Mucosa of descending colon (tissue), 3 donors: ENCODE results near the gene VWA2. TPM values are rescaled to one million over a fixed set of nuclear protein-coding genes. Genes with fewer than 3 reads are reported as not detected.

Source experiments
- ATAC-seq: fragments of 200-7000 bp; cut with Tn5 transposase; one replicate; pipeline ENCODE4 v1.9.1; 2020; ENCODE audit warnings: mild to moderate bottlenecking, moderate library complexity
- DNase-seq, 3 donors: peaks; one replicate each; pipeline ENCODE4 v3.0.0-alpha.2; 2020
- H3K36me3 ChIP-seq: fragments of 200-600 bp; one replicate; pipeline ENCODE4 v1.8.0; 2021; ENCODE audit warnings: low read depth, mild to moderate bottlenecking
- H3K4me1 ChIP-seq: fragments of 200-600 bp; one replicate; pipeline ENCODE4 v1.8.0; 2021; ENCODE audit warnings: low read depth, mild to moderate bottlenecking
- H3K4me3 ChIP-seq: fragments of 200-600 bp; one replicate; pipeline ENCODE4 v1.8.0; 2021; ENCODE audit warnings: mild to moderate bottlenecking
- H3K9me3 ChIP-seq: fragments of 200-600 bp; one replicate; pipeline ENCODE4 v1.8.0; 2021; ENCODE audit warnings: mild to moderate bottlenecking
- intact Hi-C, 2 donors: fragments of 100-400 bp; cut with DNase I in 1 of 2; cut with micrococcal nuclease in 1 of 2; formaldehyde crosslinking; loops; one replicate each; pipeline versions ENCODE4 v1.11.0 to v1.11.1; 2022; cut with DNase I, micrococcal nuclease
- total RNA-seq, 3 donors: library from RNA; stranded (reverse); fragmentation: NEBNext Ultra II Directional in 2 of 3; extraction: Animal tissue kit (Norgen Biotek cat#: 25700) in 2 of 3; gene quantifications; one replicate each; pipeline versions ENCODE4 v1.2.1 to v1.2.4, GENCODE V29; 2021 to 2023
- TF ChIP-seq, protein P1 (sequence below): fragments of 200-600 bp; IDR thresholded peaks from one replicate; pipeline ENCODE4 v1.8.0; 2022; ENCODE audit warnings: antibody characterized with exemption, mild to moderate bottlenecking
- donor health status: DM: no; HTN: no; CAD: no; lungs with moderate emphysema.
- donor health status: DM: no; HTN: no; CAD: no.
- donor health status: DM: no; HTN: yes; CAD: no.

The VWA2 gene
- total RNA-seq, 3 donors from 2014 or later, result 0.47 to 3.2 (median 1.9) TPM

DNA sequence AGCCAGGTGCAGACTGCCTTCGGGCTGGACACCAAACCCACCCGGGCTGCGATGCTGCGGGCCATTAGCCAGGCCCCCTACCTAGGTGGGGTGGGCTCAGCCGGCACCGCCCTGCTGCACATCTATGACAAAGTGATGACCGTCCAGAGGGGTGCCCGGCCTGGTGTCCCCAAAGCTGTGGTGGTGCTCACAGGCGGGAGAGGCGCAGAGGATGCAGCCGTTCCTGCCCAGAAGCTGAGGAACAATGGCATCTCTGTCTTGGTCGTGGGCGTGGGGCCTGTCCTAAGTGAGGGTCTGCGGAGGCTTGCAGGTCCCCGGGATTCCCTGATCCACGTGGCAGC is 50.0 kb downstream of the VWA2 start:
- TF ChIP-seq, protein P1, sequence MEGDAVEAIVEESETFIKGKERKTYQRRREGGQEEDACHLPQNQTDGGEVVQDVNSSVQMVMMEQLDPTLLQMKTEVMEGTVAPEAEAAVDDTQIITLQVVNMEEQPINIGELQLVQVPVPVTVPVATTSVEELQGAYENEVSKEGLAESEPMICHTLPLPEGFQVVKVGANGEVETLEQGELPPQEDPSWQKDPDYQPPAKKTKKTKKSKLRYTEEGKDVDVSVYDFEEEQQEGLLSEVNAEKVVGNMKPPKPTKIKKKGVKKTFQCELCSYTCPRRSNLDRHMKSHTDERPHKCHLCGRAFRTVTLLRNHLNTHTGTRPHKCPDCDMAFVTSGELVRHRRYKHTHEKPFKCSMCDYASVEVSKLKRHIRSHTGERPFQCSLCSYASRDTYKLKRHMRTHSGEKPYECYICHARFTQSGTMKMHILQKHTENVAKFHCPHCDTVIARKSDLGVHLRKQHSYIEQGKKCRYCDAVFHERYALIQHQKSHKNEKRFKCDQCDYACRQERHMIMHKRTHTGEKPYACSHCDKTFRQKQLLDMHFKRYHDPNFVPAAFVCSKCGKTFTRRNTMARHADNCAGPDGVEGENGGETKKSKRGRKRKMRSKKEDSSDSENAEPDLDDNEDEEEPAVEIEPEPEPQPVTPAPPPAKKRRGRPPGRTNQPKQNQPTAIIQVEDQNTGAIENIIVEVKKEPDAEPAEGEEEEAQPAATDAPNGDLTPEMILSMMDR, result no peak
- no peaks in the 10 kb centered on the region for H3K9me3 ChIP-seq
- no peaks in the 10 kb centered on the region for H3K4me1 ChIP-seq
- intact Hi-C loops, result no loop called here
- no peaks in the 10 kb centered on the region for H3K36me3 ChIP-seq
- DNase-seq, result no peak
- ATAC-seq, result no peak
- no peak overlapping the region for H3K4me3 ChIP-seq

- H3K4me3 ChIP-seq, result no peak overlapping the region
- intact Hi-C loops, result no loop called here
- TF ChIP-seq, protein P1, result no peak
- no peak for DNase-seq
- H3K9me3 ChIP-seq, result peaks cover 4% of the 10 kb centered on the region
- ATAC-seq, result no peak
- no peaks in the 10 kb centered on the region for H3K36me3 ChIP-seq
- H3K4me1 ChIP-seq, result no peaks in the 10 kb centered on the region
Measured at GRCh38 chr10:114290038-114290437, 51.0 kb downstream of the VWA2 start.

DNA sequence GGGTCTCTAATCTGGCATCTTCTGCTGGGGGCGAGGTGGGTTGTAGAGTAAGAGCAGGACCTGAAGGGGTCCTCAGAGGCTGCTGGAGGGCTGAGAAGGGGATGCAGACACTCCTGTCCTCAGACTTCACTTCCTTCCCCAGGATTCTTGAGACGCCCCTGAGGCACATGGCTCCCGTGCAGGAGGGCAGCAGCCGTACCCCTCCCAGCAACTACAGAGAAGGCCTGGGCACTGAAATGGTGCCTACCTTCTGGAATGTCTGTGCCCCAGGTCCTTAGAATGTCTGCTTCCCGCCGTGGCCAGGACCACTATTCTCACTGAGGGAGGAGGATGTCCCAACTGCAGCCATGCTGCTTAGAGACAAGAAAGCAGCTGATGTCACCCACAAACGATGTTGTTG is 52.0 kb downstream of the VWA2 start:
- DNase-seq, result no peak
- peaks cover 14% of the 10 kb centered on the region for H3K9me3 ChIP-seq
- intact Hi-C loops, result no loop called here
- TF ChIP-seq, protein P1, result no peak
- H3K4me3 ChIP-seq, result no peak overlapping the region
- H3K36me3 ChIP-seq, result no peaks in the 10 kb centered on the region
- no peak for ATAC-seq
- no peaks in the 10 kb centered on the region for H3K4me1 ChIP-seq

DNA sequence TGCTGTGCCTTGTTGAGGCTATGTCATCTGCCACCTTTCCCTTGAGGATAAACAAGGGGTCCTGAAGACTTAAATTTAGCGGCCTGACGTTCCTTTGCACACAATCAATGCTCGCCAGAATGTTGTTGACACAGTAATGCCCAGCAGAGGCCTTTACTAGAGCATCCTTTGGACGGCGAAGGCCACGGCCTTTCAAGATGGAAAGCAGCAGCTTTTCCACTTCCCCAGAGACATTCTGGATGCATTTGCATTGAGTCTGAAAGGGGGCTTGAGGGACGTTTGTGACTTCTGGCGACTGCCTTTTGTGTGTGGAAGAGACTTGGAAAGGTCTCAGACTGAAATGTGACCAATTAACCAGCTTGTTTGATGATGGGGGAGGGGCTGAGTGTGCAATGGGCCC is 52.5 kb downstream of the VWA2 start:
- no peaks in the 10 kb centered on the region for H3K4me1 ChIP-seq
- no peaks in the 10 kb centered on the region for H3K36me3 ChIP-seq
- intact Hi-C loops, result no loop called here
- H3K4me3 ChIP-seq, result no peak overlapping the region
- DNase-seq, result no peak
- TF ChIP-seq, protein P1, result no peak
- no peak for ATAC-seq
- H3K9me3 ChIP-seq, result peaks cover 18% of the 10 kb centered on the region

DNA sequence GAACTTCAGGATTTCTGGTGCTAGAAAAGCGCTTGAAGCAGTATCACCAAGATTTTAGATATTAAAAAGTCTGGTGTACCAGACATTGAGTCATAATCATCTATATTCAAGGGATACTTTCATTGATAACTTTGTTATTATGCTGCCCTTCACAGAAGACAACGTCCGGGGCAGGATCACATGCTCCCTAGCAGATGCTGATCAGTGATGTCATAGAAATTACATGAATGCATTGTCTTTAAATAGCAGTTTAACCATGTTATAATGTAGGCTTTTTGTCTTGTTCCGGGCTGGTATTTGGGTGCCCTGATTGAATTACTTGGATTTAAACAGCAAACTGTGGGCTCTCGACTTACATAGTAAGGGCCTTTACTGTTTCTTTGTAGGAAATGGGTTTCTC is 54.0 kb downstream of the VWA2 start:
- no peaks in the 10 kb centered on the region for H3K4me1 ChIP-seq
- intact Hi-C loops, result no loop called here
- no peak overlapping the region for H3K4me3 ChIP-seq
- peaks cover 19% of the 10 kb centered on the region for H3K9me3 ChIP-seq
- no peak for ATAC-seq
- no peaks in the 10 kb centered on the region for H3K36me3 ChIP-seq
- no peak for DNase-seq
- TF ChIP-seq, protein P1, result no peak

GRCh38 chr10:114294549-114294948 is 55.5 kb downstream of the VWA2 start:
- TF ChIP-seq, protein P1, result no peak
- no peak for DNase-seq
- intact Hi-C loops, result no loop called here

More at GRCh38 chr10:114294549-114294948, 55.5 kb downstream of the VWA2 start:
- ATAC-seq, result no peak
- Histone ChIP-seq H3K9me3 (peaks cover 19% of the 10 kb centered on the region), H3K36me3 (no peaks in the 10 kb centered on the region), H3K4me3 (no peak overlapping the region), H3K4me1 (no peaks in the 10 kb centered on the region)
